HCT116 (cell line): Measurements from ENCODE around the gene TCF7. TPM values are rescaled to one million over a fixed set of nuclear protein-coding genes. Genes with fewer than 3 reads are reported as not detected.

Source experiments
- ATAC-seq: fragments of 200-7000 bp; cut with Tn5 transposase; 2 replicates; pipeline ENCODE4 v1.9.1; 2020; ENCODE audit warnings: mild to moderate bottlenecking, moderate library complexity
- BruUV-seq: library from RNA; stranded (reverse); fragments of 400-500 nt; replicated peaks from 2 replicates; lab custom pipeline; 2021; lab: Mats Ljungman, UMichigan
- CTCF ChIA-PET: fragments of 300-600 bp; sonication (Branson Sonifier 250); formaldehyde crosslinking; loops from one replicate; lab custom pipeline; 2021; ENCODE audit warnings: antibody characterized with exemption; lab: Charles Lee
- POLR2A ChIA-PET: fragments of 300-600, 350-600 bp; sonication (Branson Sonifier 250); formaldehyde crosslinking; loops from one replicate; lab custom pipeline; 2021; ENCODE audit warnings: antibody characterized with exemption; lab: Charles Lee
- RAD21 ChIA-PET, 2 experiments: fragments of 300-600 bp; sonication (Branson Sonifier 250); formaldehyde crosslinking; loops; one replicate each; lab custom pipeline; 2023; ENCODE audit warnings: low total read pairs in 2 of 2; ENCODE audit not compliant: uncharacterized antibody in 2 of 2, unreplicated experiment in 2 of 2, low non-redundant PET in 1 of 2; lab: Charles Lee
- DNase-seq: peaks from one replicate; pipeline ENCODE4 v3.0.0-alpha.2; 2010; ENCODE audit warnings: low read depth, low spot score
- H2AFZ ChIP-seq: fragments of 200-600 bp; shearing (Covaris generic), sonication (generic); 2 replicates; pipeline ENCODE4 v1.6.1; 2017; ENCODE audit warnings: low read depth, mixed run types, mixed read lengths, antibody characterized with exemption, low read length; ENCODE audit not compliant: poor library complexity, severe bottlenecking
- H3K27ac ChIP-seq: 2 replicates; pipeline ENCODE4 v1.5.1; 2012; ENCODE audit warnings: low read depth, low read length
- H3K27me3 ChIP-seq: fragments of 200-600 bp; sonication (generic); 2 replicates; pipeline ENCODE4 v1.6.1; 2016; ENCODE audit warnings: mixed run types, low read length, mixed read lengths; ENCODE audit not compliant: insufficient read depth
- H3K36me3 ChIP-seq, 2 experiments: fragments of 200-500 bp in 1 of 2; fragments of 200-600 bp in 1 of 2; sonication (Bioruptor generic) in 1 of 2; sonication (generic) in 1 of 2; 2 replicates each; pipeline versions ENCODE4 v1.5.1 to v1.6.1; 2014 to 2016; ENCODE audit warnings: low read length in 2 of 2, inconsistent platforms in 1 of 2, mixed read lengths in 1 of 2, mixed run types in 1 of 2; ENCODE audit not compliant: insufficient read depth in 2 of 2, control insufficient read depth in 1 of 2
- H3K4me1 ChIP-seq, 2 experiments: fragments of 200-600 bp in 1 of 2; sonication (generic) in 1 of 2; 2 replicates each; pipeline versions ENCODE4 v1.5.1 to v1.6.1; 2012 to 2017; ENCODE audit warnings: low read length in 2 of 2, inconsistent platforms in 1 of 2, mild to moderate bottlenecking in 1 of 2, mixed read lengths in 1 of 2, mixed run types in 1 of 2, moderate library complexity in 1 of 2; ENCODE audit not compliant: insufficient read depth in 2 of 2, control insufficient read depth in 1 of 2
- H3K4me2 ChIP-seq: fragments of 200-600 bp; sonication (generic); 2 replicates; pipeline ENCODE4 v1.6.1; 2017; ENCODE audit warnings: mixed run types, low read length, mixed read lengths
- H3K4me3 ChIP-seq, 2 experiments: fragments of 200-600 bp in 1 of 2; sonication (generic) in 1 of 2; replicated peaks in 1 of 2; 2 replicates each; pipeline ENCODE4 v1.5.1; 2011 to 2016; ENCODE audit warnings: low read length in 2 of 2, control low read depth in 1 of 2, low read depth in 1 of 2, mild to moderate bottlenecking in 1 of 2, mixed read lengths in 1 of 2, mixed run types in 1 of 2
- H3K79me2 ChIP-seq: fragments of 200-600 bp; sonication (generic); 2 replicates; pipeline ENCODE4 v1.6.1; 2017; ENCODE audit warnings: mild to moderate bottlenecking, mixed run types, low read length, moderate library complexity, mixed read lengths; ENCODE audit not compliant: insufficient read depth
- H3K9ac ChIP-seq: fragments of 200-600 bp; sonication (generic); 2 replicates; pipeline ENCODE4 v1.6.1; 2016; ENCODE audit warnings: low read length, mixed read lengths
- H3K9me2 ChIP-seq: fragments of 200-600 bp; sonication (generic), shearing (Covaris generic); 2 replicates; pipeline ENCODE4 v1.6.1; 2017; ENCODE audit warnings: mixed run types, mild to moderate bottlenecking, moderate library complexity; ENCODE audit not compliant: insufficient read depth
- H3K9me3 ChIP-seq, 2 experiments: fragments of 200-500 bp in 1 of 2; fragments of 200-600 bp in 1 of 2; sonication (Bioruptor generic) in 1 of 2; sonication (generic) in 1 of 2; 2 replicates each; pipeline ENCODE4 v1.6.1; 2014 to 2017; ENCODE audit warnings: low read length in 2 of 2, mixed read lengths in 2 of 2, inconsistent platforms in 1 of 2, low read depth in 1 of 2, mild to moderate bottlenecking in 1 of 2, mixed run types in 1 of 2, moderate library complexity in 1 of 2; ENCODE audit not compliant: control insufficient read depth in 1 of 2, insufficient read depth in 1 of 2
- H4K20me1 ChIP-seq: fragments of 200-600 bp; sonication (generic), shearing (Covaris generic); 2 replicates; pipeline ENCODE4 v1.6.1; 2017; ENCODE audit warnings: mixed run types, mild to moderate bottlenecking, moderate library complexity; ENCODE audit not compliant: insufficient read depth
- ELF1 ChIP-seq: IDR thresholded peaks from 2 replicates; pipeline ENCODE4 v1.6.1; 2012; ENCODE audit warnings: low read depth, borderline replicate concordance
- EZH2phosphoT487 ChIP-seq: fragments of 200-600 bp; IDR thresholded peaks from 2 replicates; pipeline ENCODE4 v1.6.1; 2018; ENCODE audit warnings: antibody characterized with exemption, borderline replicate concordance
- FOSL1 ChIP-seq: IDR thresholded peaks from 2 replicates; pipeline ENCODE4 v1.6.1; 2012; ENCODE audit warnings: low read depth
- JUND ChIP-seq: IDR thresholded peaks from 2 replicates; pipeline ENCODE4 v1.6.1; 2012
- POLR2A ChIP-seq: IDR thresholded peaks from 2 replicates; pipeline ENCODE4 v1.7.0; 2011; ENCODE audit warnings: borderline replicate concordance; ENCODE audit not compliant: insufficient read depth, insufficient read length; ENCODE audit errors: extremely low read depth
- POLR2AphosphoS5 ChIP-seq: IDR thresholded peaks from 2 replicates; pipeline ENCODE4 v1.6.1; 2011; ENCODE audit warnings: mild to moderate bottlenecking, low read depth, low read length, moderate library complexity
- SP1 ChIP-seq: IDR thresholded peaks from 2 replicates; pipeline ENCODE4 v1.6.1; 2012; ENCODE audit warnings: low read depth
- SRF ChIP-seq: IDR thresholded peaks from 2 replicates; pipeline ENCODE4 v1.6.1; 2012; ENCODE audit warnings: low read depth
- TCF7L2 ChIP-seq: IDR thresholded peaks from 2 replicates; pipeline ENCODE4 v1.7.0; 2011; ENCODE audit warnings: borderline replicate concordance, inconsistent platforms; ENCODE audit not compliant: insufficient read depth, insufficient read length; ENCODE audit errors: extremely low read depth
- YY1 ChIP-seq: IDR thresholded peaks from 2 replicates; pipeline ENCODE4 v1.6.1; 2011; ENCODE audit warnings: low read length, low read depth, moderate library complexity, mild to moderate bottlenecking; ENCODE audit not compliant: insufficient replicate concordance; ENCODE audit errors: extremely low read depth
- ZFX ChIP-seq: fragments of 450-650 bp; IDR thresholded peaks from 2 replicates; pipeline ENCODE4 v1.6.1; 2017
- intact Hi-C: fragments of 100-400 bp; cut with micrococcal nuclease; formaldehyde crosslinking; loops from 2 replicates; pipeline ENCODE4 v1.10.0; 2022
- total RNA-seq: library from RNA; stranded (reverse); gene quantifications from one replicate; pipeline ENCODE4 v1.2.1, GENCODE V29; 2021; ENCODE audit not compliant: unreplicated experiment
- TF ChIP-seq, protein P1 (sequence below), 3 experiments: fragments of 200-600 bp in 1 of 3; sonication (generic) in 1 of 3; IDR thresholded peaks in 2 of 3; conservative IDR thresholded peaks in 1 of 3; 2 replicates each; pipeline ENCODE4 v1.5.1; 2012 to 2017; ENCODE audit warnings: low read depth in 2 of 3, low read length in 2 of 3, antibody characterized with exemption in 1 of 3, borderline replicate concordance in 1 of 3, control low read depth in 1 of 3, mild to moderate bottlenecking in 1 of 3, mixed read lengths in 1 of 3, mixed run types in 1 of 3, moderate library complexity in 1 of 3; ENCODE audit not compliant: insufficient read depth in 1 of 3
- TF ChIP-seq, protein P2 (sequence below): IDR thresholded peaks from 2 replicates; pipeline ENCODE4 v1.6.1; 2012
- TF ChIP-seq, protein P3 (sequence below): IDR thresholded peaks from 2 replicates; pipeline ENCODE4 v1.6.1; 2012

The TCF7 gene
- total RNA-seq, 1 experiment from 2014 or later, result 17.8 TPM

DNA sequence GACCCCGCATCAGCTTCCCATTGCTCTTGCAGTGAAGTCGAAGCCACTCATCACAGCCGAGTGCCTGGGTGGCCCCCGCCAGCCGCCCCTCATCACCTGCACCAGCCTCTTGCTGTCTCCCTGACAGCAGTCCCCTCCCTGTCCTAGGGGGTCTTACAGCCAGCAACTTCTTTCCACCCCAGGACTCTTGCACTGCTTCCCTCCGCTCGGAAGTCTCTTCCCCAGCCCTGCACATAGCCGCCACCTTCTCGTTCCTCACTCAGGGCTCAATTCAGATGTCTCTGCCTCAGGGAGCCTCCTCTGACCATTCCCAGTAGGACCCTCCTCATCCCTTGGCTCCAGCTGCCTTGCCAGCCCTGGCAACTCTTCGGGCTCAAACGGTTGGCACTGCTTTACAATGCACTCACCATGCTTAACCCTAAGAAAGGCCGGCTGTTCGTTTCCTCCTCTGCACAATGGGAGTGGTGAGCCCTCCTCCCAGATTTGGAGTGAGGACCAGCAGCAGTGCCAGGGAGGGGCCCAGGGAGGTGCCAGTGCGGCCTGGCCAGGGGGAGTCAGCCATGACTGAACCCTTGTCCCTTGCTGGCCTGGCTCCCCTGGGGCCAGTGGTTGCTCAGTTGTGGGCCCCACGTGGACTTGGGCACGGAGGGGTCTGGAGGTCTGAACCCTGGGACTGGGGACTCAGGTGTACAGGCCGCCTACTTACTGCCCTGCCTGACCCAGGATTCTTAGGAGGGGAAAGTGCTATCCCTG lies 6.1 kb downstream of the TCF7 start:
- no peaks in the 10 kb centered on the region for H4K20me1 ChIP-seq
- H3K4me3 ChIP-seq, result no peak overlapping the region
- TF ChIP-seq POLR2A (no peak), ELF1 (no peak), SP1 (no peak), ZFX (no peak), POLR2AphosphoS5 (no peak), TCF7L2 (no peak), JUND (no peak), YY1 (no peak), FOSL1 (no peak), EZH2phosphoT487 (no peak), SRF (no peak)
- TF ChIP-seq, protein P1, sequence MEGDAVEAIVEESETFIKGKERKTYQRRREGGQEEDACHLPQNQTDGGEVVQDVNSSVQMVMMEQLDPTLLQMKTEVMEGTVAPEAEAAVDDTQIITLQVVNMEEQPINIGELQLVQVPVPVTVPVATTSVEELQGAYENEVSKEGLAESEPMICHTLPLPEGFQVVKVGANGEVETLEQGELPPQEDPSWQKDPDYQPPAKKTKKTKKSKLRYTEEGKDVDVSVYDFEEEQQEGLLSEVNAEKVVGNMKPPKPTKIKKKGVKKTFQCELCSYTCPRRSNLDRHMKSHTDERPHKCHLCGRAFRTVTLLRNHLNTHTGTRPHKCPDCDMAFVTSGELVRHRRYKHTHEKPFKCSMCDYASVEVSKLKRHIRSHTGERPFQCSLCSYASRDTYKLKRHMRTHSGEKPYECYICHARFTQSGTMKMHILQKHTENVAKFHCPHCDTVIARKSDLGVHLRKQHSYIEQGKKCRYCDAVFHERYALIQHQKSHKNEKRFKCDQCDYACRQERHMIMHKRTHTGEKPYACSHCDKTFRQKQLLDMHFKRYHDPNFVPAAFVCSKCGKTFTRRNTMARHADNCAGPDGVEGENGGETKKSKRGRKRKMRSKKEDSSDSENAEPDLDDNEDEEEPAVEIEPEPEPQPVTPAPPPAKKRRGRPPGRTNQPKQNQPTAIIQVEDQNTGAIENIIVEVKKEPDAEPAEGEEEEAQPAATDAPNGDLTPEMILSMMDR (IDR thresholded peaks at IDR 0.05 in 2 of 3, conservative IDR thresholded peaks at IDR 0.05 in 1 of 3; ENCODE audit: borderline replicate concordance in 1 of 3, insufficient read depth in 1 of 3, low read depth in 2 of 3, low read length in 2 of 3), result no peak
- TF ChIP-seq, protein P2, sequence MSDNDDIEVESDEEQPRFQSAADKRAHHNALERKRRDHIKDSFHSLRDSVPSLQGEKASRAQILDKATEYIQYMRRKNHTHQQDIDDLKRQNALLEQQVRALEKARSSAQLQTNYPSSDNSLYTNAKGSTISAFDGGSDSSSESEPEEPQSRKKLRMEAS, result no peak
- TF ChIP-seq, protein P3, sequence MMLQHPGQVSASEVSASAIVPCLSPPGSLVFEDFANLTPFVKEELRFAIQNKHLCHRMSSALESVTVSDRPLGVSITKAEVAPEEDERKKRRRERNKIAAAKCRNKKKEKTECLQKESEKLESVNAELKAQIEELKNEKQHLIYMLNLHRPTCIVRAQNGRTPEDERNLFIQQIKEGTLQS, result no peak
- TF ChIP-seq, all 23 proteins: peak for 0
- intact Hi-C loops, result no loop called here
- DNase-seq (no peak), ATAC-seq (no peak)
- POLR2A ChIA-PET, result no interaction called here
- CTCF ChIA-PET, result no interaction called here
- H3K36me3 ChIP-seq, result 0 out of 4 replicates have a peak, but pooled peaks cover 0 to 8% of the 10 kb centered on the region in 2 experiments
- RAD21 ChIA-PET, result no interaction called here
- H3K9me3 ChIP-seq, result no peaks in the 10 kb centered on the region
- no peak overlapping the region for H2AFZ ChIP-seq
- BruUV-seq, result no TSS peak
- H3K9ac ChIP-seq, result no peak overlapping the region
- H3K27ac ChIP-seq, result no peak overlapping the region
- no peaks in the 10 kb centered on the region for H3K27me3 ChIP-seq
- H3K4me2 ChIP-seq, result no peak overlapping the region
- H3K4me1 ChIP-seq, result peaks cover 18 to 30% of the 10 kb centered on the region in 2 experiments
- no peaks in the 10 kb centered on the region for H3K9me2 ChIP-seq
- H3K79me2 ChIP-seq, result no peaks in the 10 kb centered on the region
